ENCODE results near the gene SLC25A24.

Gene SLC25A24

DNA sequence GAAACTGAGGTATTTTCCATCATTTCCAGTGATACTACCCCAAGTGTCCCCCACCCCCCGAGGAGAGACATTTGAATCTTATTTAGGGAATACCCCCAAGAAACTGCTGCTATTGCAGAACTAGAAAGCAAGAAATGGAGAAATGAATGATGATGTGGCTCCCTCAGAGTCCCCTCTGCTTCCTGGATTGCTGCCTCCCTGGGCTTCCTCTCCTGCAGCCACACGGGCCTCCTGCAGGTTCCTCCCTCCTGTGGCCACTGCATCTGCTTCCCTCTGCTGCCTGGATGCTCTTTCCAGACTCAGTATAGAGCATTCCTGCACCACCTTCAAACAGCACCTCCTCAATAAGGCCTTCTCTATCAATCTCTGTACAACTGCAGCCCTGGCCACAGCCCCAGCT, 69.3 kb downstream of the SLC25A24 start:
- H3K9ac ChIP-seq (ENCODE audit: low read depth, low read length) = no peak overlapping the region
- no peaks in the 10 kb centered on the region for H3K9me3 ChIP-seq (ENCODE audit: control insufficient read depth, insufficient read depth, low read length)
- H3K4me3 ChIP-seq (ENCODE audit: low read depth, low read length) = no peak overlapping the region
- H3K36me3 ChIP-seq (ENCODE audit: control insufficient read depth, insufficient read depth, low read length) = no peaks in the 10 kb centered on the region
- H3K27me3 ChIP-seq (ENCODE audit: control insufficient read depth, insufficient read depth, low read length) = no peaks in the 10 kb centered on the region
- H3K4me1 ChIP-seq (ENCODE audit: control insufficient read depth, insufficient read depth, low read length) = no peaks in the 10 kb centered on the region

DNA sequence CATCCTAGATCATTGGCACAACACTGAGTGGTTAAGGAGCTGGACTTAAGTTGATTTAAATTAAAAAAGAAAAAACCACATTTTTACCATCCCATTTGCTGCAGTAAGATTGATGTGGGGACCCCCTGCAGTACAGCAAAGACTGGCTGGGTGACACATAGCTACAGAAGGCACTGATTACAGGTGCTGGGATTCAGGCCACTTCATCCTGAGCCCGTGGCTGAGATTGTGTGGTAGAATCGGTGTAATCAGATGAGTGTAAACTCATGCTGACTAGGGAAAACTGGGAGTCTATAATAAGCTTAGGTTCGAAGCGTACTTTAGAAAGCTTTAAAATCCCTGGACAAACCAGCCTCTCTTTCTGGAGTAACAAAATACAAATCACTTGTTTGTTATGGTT, 70.1 kb downstream of the SLC25A24 start:
- Histone ChIP-seq H3K9ac (ENCODE audit: low read depth, low read length) (no peak overlapping the region), H3K4me1 (ENCODE audit: control insufficient read depth, insufficient read depth, low read length) (no peaks in the 10 kb centered on the region), H3K9me3 (ENCODE audit: control insufficient read depth, insufficient read depth, low read length) (no peaks in the 10 kb centered on the region), H3K36me3 (ENCODE audit: control insufficient read depth, insufficient read depth, low read length) (no peaks in the 10 kb centered on the region), H3K27me3 (ENCODE audit: control insufficient read depth, insufficient read depth, low read length) (no peaks in the 10 kb centered on the region), H3K4me3 (ENCODE audit: low read depth, low read length) (no peak overlapping the region)

DNA sequence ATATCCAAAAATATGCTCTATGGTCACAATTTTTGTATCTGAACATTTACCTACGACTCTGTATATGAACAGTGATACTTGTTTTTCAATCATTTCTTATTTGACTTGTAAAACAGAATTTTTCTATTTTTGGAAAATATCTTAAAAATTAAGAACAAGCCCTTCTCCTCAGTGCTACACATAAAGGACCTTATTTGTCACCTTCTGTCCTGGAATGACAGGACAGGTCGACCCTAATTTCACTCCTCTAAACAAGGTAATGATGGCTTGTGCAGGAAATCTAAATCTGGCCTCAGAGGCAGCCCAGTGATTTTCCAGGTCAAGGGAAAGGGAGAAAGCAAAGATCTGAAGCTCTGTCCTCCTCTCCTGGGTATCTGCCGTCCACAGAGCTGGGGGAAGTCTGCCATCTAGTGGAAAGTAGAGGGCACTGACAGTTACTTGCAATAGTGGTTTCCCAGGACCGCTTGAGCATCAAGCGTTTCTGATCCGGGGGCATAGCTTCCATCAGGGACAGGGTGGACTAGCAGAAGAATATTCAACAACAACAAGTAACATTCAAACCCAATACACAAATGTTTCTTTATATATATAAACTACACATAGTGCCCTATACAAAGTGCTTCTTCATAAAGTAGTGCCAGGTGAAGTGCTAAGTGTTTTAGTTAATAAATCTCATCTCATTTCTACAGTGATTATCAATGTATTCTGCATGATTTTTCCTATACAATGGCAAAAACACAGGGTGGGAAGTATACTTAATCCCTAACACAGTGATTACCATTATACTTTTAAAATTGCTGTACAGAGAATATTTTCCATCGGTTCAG, 74.6 kb downstream of the SLC25A24 start:
- Histone ChIP-seq H3K9me3 (ENCODE audit: control insufficient read depth, insufficient read depth, low read length) (no peaks in the 10 kb centered on the region), H3K27me3 (ENCODE audit: control insufficient read depth, insufficient read depth, low read length) (peaks cover 5% of the 10 kb centered on the region), H3K4me1 (ENCODE audit: control insufficient read depth, insufficient read depth, low read length) (no peaks in the 10 kb centered on the region), H3K9ac (ENCODE audit: low read depth, low read length) (no peak overlapping the region), H3K4me3 (ENCODE audit: low read depth, low read length) (no peak overlapping the region), H3K36me3 (ENCODE audit: control insufficient read depth, insufficient read depth, low read length) (no peaks in the 10 kb centered on the region)

- no peak overlapping the region for H3K9ac ChIP-seq (ENCODE audit: low read depth, low read length)
- H3K27me3 ChIP-seq (ENCODE audit: control insufficient read depth, insufficient read depth, low read length) = peaks cover 12% of the 10 kb centered on the region
- H3K4me3 ChIP-seq (ENCODE audit: low read depth, low read length) = no peak overlapping the region
Measured at GRCh38 chr1:108124622-108125311, 75.4 kb downstream of the SLC25A24 start.

DNA sequence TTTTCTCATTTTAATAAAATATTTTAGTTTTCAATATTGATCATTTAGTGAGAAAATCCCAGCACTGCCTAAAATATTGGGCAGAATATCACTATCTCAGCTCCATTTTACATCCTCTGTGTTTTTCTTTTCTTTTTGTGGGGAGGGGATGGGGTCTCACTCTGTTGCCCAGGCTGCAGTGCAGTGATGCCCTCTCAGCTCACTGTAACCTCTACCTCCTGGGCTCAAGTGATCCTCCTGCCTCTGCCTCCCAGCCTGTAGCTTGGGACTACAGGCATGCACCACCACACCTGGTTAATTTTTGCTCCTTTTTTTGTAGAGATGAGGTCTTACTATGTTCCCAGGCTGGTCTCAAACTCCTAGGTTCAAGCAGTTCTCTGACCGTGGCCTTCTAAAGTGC, 76.1 kb downstream of the SLC25A24 start:
- Histone ChIP-seq H3K9ac (ENCODE audit: low read depth, low read length) (no peak overlapping the region), H3K4me3 (ENCODE audit: low read depth, low read length) (no peak overlapping the region), H3K9me3 (ENCODE audit: control insufficient read depth, insufficient read depth, low read length) (no peaks in the 10 kb centered on the region), H3K36me3 (ENCODE audit: control insufficient read depth, insufficient read depth, low read length) (no peaks in the 10 kb centered on the region), H3K4me1 (ENCODE audit: control insufficient read depth, insufficient read depth, low read length) (no peaks in the 10 kb centered on the region), H3K27me3 (ENCODE audit: control insufficient read depth, insufficient read depth, low read length) (peaks cover 13% of the 10 kb centered on the region)

More at GRCh38 chr1:108124622-108125311, 75.4 kb downstream of the SLC25A24 start:
- Histone ChIP-seq H3K4me1 (ENCODE audit: control insufficient read depth, insufficient read depth, low read length) (no peaks in the 10 kb centered on the region), H3K36me3 (ENCODE audit: control insufficient read depth, insufficient read depth, low read length) (no peaks in the 10 kb centered on the region), H3K9me3 (ENCODE audit: control insufficient read depth, insufficient read depth, low read length) (no peaks in the 10 kb centered on the region)

GRCh38 chr1:108121358-108122143, 78.6 kb downstream of the SLC25A24 start:
- Histone ChIP-seq H3K9ac (ENCODE audit: low read depth, low read length) (no peak overlapping the region), H3K4me3 (ENCODE audit: low read depth, low read length) (peak overlapping the region; percentile 12), H3K36me3 (ENCODE audit: control insufficient read depth, insufficient read depth, low read length) (no peaks in the 10 kb centered on the region), H3K4me1 (ENCODE audit: control insufficient read depth, insufficient read depth, low read length) (no peaks in the 10 kb centered on the region), H3K9me3 (ENCODE audit: control insufficient read depth, insufficient read depth, low read length) (no peaks in the 10 kb centered on the region), H3K27me3 (ENCODE audit: control insufficient read depth, insufficient read depth, low read length) (peaks cover 13% of the 10 kb centered on the region)

DNA sequence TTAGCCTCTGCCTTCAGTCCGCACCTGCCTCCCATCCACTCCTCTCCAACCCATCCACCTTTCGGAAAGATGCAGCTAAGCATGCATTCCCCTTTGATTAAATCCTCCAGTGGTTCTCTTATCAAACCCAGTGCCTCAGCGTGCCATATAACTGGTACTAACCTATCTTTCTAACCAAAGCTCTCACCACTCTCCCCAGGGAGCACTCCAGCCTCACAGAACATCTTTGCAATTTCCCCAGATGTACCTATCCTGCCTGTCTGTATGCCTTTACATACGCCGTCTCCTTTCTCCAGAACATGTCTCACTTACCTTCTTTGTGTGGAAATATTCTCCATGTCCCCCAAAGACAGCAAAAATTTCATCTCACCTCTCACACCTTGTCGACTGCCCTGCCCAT, 80.0 kb downstream of the SLC25A24 start:
- Histone ChIP-seq H3K36me3 (ENCODE audit: control insufficient read depth, insufficient read depth, low read length) (no peaks in the 10 kb centered on the region), H3K9ac (ENCODE audit: low read depth, low read length) (no peak overlapping the region), H3K9me3 (ENCODE audit: control insufficient read depth, insufficient read depth, low read length) (no peaks in the 10 kb centered on the region), H3K4me1 (ENCODE audit: control insufficient read depth, insufficient read depth, low read length) (no peaks in the 10 kb centered on the region), H3K27me3 (ENCODE audit: control insufficient read depth, insufficient read depth, low read length) (peaks cover 13% of the 10 kb centered on the region), H3K4me3 (ENCODE audit: low read depth, low read length) (no peak overlapping the region)

- H3K9me3 ChIP-seq (ENCODE audit: control insufficient read depth, insufficient read depth, low read length) = no peaks in the 10 kb centered on the region
- no peaks in the 10 kb centered on the region for H3K4me1 ChIP-seq (ENCODE audit: control insufficient read depth, insufficient read depth, low read length)
- peaks cover 13% of the 10 kb centered on the region for H3K27me3 ChIP-seq (ENCODE audit: control insufficient read depth, insufficient read depth, low read length)
- H3K36me3 ChIP-seq (ENCODE audit: control insufficient read depth, insufficient read depth, low read length) = no peaks in the 10 kb centered on the region
- H3K4me3 ChIP-seq (ENCODE audit: low read depth, low read length) = no peak overlapping the region
- no peak overlapping the region for H3K9ac ChIP-seq (ENCODE audit: low read depth, low read length)
Measured at GRCh38 chr1:108119500-108119899, 80.6 kb downstream of the SLC25A24 start.

DNA sequence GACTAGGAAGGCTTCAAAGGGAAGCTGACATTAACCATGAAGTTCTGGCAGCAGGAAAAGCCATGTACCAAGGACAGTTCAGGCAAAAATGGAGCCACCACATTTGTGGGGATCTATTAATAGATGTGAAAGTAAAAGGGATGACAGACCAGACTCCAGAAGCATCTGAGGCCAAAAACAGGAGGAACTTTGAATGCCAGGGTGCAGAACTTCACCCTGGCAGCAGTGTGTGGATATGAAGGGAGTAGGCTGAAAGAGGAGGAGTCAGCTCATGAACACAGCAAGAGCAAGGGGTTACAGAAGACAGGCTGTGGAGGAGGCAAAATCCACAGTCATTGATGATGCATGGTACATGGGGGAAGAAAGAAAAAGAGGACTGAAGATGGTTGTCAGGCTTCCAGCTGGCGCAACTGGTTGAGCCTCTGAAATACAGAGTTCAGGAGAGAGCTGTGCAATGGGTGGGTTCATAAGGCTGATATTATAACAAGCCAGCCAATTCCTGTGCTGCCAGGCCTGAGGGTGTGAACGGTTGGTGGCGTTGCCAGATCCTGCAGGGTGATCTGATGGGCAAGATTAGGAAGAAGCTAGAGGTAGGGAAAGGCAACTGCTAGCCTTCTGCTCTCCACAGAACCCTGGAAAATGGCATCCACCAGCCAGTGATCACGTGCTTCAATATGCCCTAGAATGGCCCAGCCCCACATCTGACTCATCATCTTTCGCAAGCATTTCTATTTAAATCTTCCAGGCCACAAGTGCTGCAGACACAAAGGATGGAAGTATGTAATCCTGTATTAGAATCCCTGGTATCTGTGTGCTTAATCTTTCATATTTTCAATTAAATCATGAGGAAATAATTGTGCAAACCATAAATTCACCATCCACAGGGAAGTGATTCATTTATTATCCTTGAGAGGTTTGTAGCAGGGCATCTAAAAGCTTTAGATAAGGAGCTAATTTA, 81.9 kb downstream of the SLC25A24 start:
- Histone ChIP-seq H3K4me3 (ENCODE audit: low read depth, low read length) (no peak overlapping the region), H3K9ac (ENCODE audit: low read depth, low read length) (no peak overlapping the region), H3K9me3 (ENCODE audit: control insufficient read depth, insufficient read depth, low read length) (no peaks in the 10 kb centered on the region), H3K4me1 (ENCODE audit: control insufficient read depth, insufficient read depth, low read length) (no peaks in the 10 kb centered on the region), H3K27me3 (ENCODE audit: control insufficient read depth, insufficient read depth, low read length) (peaks cover 13% of the 10 kb centered on the region), H3K36me3 (ENCODE audit: control insufficient read depth, insufficient read depth, low read length) (no peaks in the 10 kb centered on the region)

DNA sequence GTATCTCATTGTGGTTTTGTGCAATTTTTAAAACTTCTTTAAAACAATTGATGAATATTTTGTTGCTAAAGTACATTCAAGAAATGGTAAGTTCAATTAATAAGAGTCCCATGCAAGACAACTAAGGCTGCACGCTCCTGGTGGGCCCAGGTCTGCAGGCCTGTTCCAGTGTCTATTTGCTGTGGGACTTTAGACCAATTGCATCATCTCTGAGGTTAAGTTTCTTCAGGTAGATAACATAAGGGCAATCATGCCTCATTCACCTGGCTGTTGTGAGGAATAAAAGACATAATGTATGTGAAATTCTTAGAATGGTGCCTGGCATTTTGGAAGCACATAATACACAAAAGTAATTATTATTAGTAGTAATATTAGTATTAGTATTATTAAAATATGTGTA, 82.9 kb downstream of the SLC25A24 start:
- H3K36me3 ChIP-seq (ENCODE audit: control insufficient read depth, insufficient read depth, low read length) = no peaks in the 10 kb centered on the region
- no peak overlapping the region for H3K9ac ChIP-seq (ENCODE audit: low read depth, low read length)
- no peaks in the 10 kb centered on the region for H3K9me3 ChIP-seq (ENCODE audit: control insufficient read depth, insufficient read depth, low read length)
- peaks cover 13% of the 10 kb centered on the region for H3K27me3 ChIP-seq (ENCODE audit: control insufficient read depth, insufficient read depth, low read length)
- no peak overlapping the region for H3K4me3 ChIP-seq (ENCODE audit: low read depth, low read length)
- no peaks in the 10 kb centered on the region for H3K4me1 ChIP-seq (ENCODE audit: control insufficient read depth, insufficient read depth, low read length)
